Measurements from ENCODE around the gene LSP1. TPM values are rescaled to one million over a fixed set of nuclear protein-coding genes. Genes with fewer than 3 reads are reported as not detected.
A peak's percentile ranks its signal among the peaks of the same experiment; 100 is the strongest.

The LSP1 gene
- total and polyA plus RNA-seq, 8 donors: 9.8 to 239 (median 58.9) TPM

DNA sequence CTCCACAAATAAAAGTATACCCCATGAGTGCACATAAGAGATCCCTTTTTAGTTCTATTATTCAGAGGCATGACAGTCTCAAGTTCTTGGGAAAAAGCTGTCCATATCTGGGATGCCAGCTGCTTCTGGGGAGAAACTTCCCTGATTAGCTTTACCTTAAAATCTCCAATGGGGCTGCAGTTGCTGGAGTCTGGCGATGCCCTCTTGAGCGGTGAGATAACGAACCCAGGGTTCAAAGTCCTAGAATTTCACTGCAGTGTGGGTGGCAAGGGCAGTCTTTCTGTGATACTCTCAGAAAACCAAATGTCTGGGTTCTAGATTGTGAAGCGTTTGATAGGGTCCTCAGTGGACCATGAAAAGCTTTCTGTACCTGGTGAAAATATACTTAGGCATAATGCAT is 46.2 kb downstream of the LSP1 start:
- intact Hi-C loops (cut with DNase I; ENCODE audit: low total_unique reads): no loop called here
- no peaks in the 10 kb centered on the region for H3K4me1 ChIP-seq
- H3K9me3 ChIP-seq: no peaks in the 10 kb centered on the region
- no peaks in the 10 kb centered on the region for H3K36me3 ChIP-seq
- peaks cover 0 to 26% (median 0%) of the 10 kb centered on the region in 3 donors for H3K27me3 ChIP-seq
- TF ChIP-seq POLR2A (IDR thresholded peaks at IDR 0.05): no peak
- TF ChIP-seq, protein P1, sequence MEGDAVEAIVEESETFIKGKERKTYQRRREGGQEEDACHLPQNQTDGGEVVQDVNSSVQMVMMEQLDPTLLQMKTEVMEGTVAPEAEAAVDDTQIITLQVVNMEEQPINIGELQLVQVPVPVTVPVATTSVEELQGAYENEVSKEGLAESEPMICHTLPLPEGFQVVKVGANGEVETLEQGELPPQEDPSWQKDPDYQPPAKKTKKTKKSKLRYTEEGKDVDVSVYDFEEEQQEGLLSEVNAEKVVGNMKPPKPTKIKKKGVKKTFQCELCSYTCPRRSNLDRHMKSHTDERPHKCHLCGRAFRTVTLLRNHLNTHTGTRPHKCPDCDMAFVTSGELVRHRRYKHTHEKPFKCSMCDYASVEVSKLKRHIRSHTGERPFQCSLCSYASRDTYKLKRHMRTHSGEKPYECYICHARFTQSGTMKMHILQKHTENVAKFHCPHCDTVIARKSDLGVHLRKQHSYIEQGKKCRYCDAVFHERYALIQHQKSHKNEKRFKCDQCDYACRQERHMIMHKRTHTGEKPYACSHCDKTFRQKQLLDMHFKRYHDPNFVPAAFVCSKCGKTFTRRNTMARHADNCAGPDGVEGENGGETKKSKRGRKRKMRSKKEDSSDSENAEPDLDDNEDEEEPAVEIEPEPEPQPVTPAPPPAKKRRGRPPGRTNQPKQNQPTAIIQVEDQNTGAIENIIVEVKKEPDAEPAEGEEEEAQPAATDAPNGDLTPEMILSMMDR (IDR thresholded peaks at IDR 0.05): no peak
- no peak for TF ChIP-seq POLR2AphosphoS5 (IDR thresholded peaks at IDR 0.05)
- no peak for TF ChIP-seq EP300 (IDR thresholded peaks at IDR 0.05)
- no peak overlapping the region for H3K27ac ChIP-seq
- no peak for DNase-seq
- H3K4me3 ChIP-seq: no peak overlapping the region
- 31 to 53% (median 48%) methylated on average over 4 of the region's 4 CpGs for WGBS, 5 donors

GRCh38 chr11:1899686-1900085 is 46.8 kb downstream of the LSP1 start:
- no peaks in the 10 kb centered on the region for H3K4me1 ChIP-seq
- TF ChIP-seq EP300 (IDR thresholded peaks at IDR 0.05): no peak
- TF ChIP-seq, protein P1 (IDR thresholded peaks at IDR 0.05): no peak
- TF ChIP-seq POLR2AphosphoS5 (IDR thresholded peaks at IDR 0.05): no peak
- TF ChIP-seq POLR2A (IDR thresholded peaks at IDR 0.05): no peak
- DNase-seq: no peak
- H3K27ac ChIP-seq: no peak overlapping the region
- peaks cover 0 to 26% (median 0%) of the 10 kb centered on the region in 3 donors for H3K27me3 ChIP-seq
- 86 to 91% (median 89%) methylated on average over 5 of the region's 5 CpGs for WGBS, 5 donors
- no peaks in the 10 kb centered on the region for H3K9me3 ChIP-seq
- intact Hi-C loops (cut with DNase I; ENCODE audit: low total_unique reads): no loop called here
- H3K36me3 ChIP-seq: no peaks in the 10 kb centered on the region
- H3K4me3 ChIP-seq: no peak overlapping the region

DNA sequence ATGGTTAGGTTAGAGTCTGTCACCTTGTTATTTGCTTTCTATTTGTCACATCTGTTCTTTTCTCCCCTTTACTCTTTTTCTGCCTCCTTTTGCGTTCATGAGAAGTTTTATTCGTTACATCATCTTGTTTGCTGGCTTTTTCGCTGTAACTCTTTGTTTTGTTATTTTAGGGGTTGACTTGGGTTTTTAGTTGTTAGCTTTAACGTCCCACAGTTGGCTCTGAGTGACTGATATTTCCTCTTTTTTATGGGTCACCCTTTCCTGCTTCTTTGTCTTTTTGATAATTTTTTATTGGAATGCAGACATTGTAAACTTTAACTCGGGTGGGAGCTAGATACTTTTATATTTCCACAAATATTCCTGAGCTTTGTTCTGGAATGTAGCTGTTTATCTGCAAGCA is 53.3 kb downstream of the LSP1 start:
- Histone ChIP-seq H3K9me3 (no peaks in the 10 kb centered on the region), H3K27ac (peak overlapping the region in 1 of 5 donors; percentile 60), H3K36me3 (no peaks in the 10 kb centered on the region), H3K27me3 (peaks cover 0 to 14% (median 0%) of the 10 kb centered on the region in 3 donors), H3K4me1 (no peaks in the 10 kb centered on the region), H3K4me3 (no peak overlapping the region)
- WGBS, 5 donors: 18 to 28% (median 22%) methylated on average over 5 of the region's 5 CpGs
- DNase-seq: no peak
- intact Hi-C loops (cut with DNase I; ENCODE audit: low total_unique reads): no loop called here
- TF ChIP-seq POLR2A (IDR thresholded peaks at IDR 0.05) (no peak), EP300 (IDR thresholded peaks at IDR 0.05) (no peak), POLR2AphosphoS5 (IDR thresholded peaks at IDR 0.05) (no peak)
- TF ChIP-seq, protein P1 (IDR thresholded peaks at IDR 0.05): no peak

DNA sequence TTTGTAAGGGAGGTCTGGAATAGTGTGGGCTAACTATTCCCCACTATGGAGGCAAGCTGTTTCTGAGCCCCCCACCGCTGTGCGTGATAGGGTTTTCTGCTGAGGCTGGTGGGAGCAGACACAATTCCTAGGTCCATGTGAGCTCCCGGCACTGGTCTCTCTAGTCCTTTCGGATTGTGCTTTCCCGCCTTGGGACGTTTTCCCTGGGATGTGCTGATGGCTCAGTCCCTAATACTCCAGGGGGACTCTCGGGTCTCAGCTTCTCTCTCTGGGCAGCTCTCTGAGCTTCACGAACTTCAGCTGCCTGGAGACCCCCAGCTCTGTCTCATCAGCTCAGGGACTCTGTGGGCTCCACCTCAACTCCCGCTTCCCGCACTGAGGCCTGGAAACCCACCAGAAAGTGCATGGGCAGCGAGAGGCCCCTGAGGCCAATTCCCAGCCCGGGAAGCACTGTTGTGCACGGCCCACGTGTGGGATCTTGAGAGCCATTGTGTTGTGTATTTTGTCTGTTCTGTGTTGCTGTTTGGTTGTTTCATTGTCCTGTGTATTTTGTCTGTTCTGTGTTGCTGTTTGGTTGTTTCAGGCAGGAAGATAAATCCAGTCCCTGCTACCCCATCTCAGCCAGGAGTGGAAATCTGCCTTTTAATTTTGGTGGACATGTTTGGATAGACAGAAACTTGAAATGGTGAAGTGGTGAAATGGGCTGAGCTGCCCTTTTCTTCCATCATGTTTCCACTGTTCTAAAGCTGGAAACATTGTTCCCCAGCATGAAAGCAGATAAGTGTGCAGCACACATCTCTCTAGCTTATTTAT is 53.9 kb downstream of the LSP1 start:
- peaks cover 0 to 14% (median 0%) of the 10 kb centered on the region in 3 donors for H3K27me3 ChIP-seq
- no peak for DNase-seq
- H3K36me3 ChIP-seq: no peaks in the 10 kb centered on the region
- H3K9me3 ChIP-seq: no peaks in the 10 kb centered on the region
- H3K4me1 ChIP-seq: no peaks in the 10 kb centered on the region
- intact Hi-C loops (cut with DNase I; ENCODE audit: low total_unique reads): no loop called here
- WGBS, 5 donors: 63 to 73% (median 67%) methylated on average over 14 of the region's 14 CpGs
- peak overlapping the region in 1 of 5 donors; percentile 60 for H3K27ac ChIP-seq
- TF ChIP-seq EP300 (IDR thresholded peaks at IDR 0.05) (no peak), POLR2AphosphoS5 (IDR thresholded peaks at IDR 0.05) (no peak), POLR2A (IDR thresholded peaks at IDR 0.05) (no peak)
- TF ChIP-seq, protein P1 (IDR thresholded peaks at IDR 0.05): no peak
- no peak overlapping the region for H3K4me3 ChIP-seq

Measured in stomach (tissue), 9 donors.